Tibial nerve (tissue), 4 donors: ENCODE results near the gene RCOR2. TPM values are rescaled to one million over a fixed set of nuclear protein-coding genes. Genes with fewer than 3 reads are reported as not detected.

Experiments
- DNase-seq, 2 donors: peaks; one replicate each; pipeline ENCODE4 v3.0.0-alpha.2; 2019; ENCODE audit warnings: low spot score in 2 of 2
- H3K27ac ChIP-seq, 4 donors: fragments of 200-600 bp; sonication (generic) in 3 of 4; one replicate each; pipeline ENCODE4 v1.5.1; 2017 to 2019; ENCODE audit warnings: mild to moderate bottlenecking in 1 of 4
- H3K27me3 ChIP-seq, 2 donors: fragments of 200-600 bp; sonication (generic) in 1 of 2; one replicate each; pipeline versions ENCODE4 v1.5.1 to v1.6.0; 2017 to 2019
- H3K36me3 ChIP-seq, 3 donors: fragments of 200-600 bp; sonication (generic); one replicate each; pipeline ENCODE4 v1.5.1; 2018 to 2019
- H3K4me1 ChIP-seq, 4 donors: fragments of 200-600 bp; sonication (generic) in 3 of 4; one replicate each; pipeline ENCODE4 v1.5.1; 2017 to 2019
- H3K4me3 ChIP-seq, 4 donors: fragments of 200-600 bp; sonication (generic) in 3 of 4; one replicate each; pipeline ENCODE4 v1.5.1; 2017 to 2019; ENCODE audit warnings: mild to moderate bottlenecking in 1 of 4, moderate library complexity in 1 of 4
- H3K9me3 ChIP-seq, 4 donors: fragments of 200-600 bp; sonication (generic) in 3 of 4; one replicate each; pipeline ENCODE4 v1.5.1; 2017 to 2019
- CTCF ChIP-seq, 5 experiments: fragments of 200-600 bp in 3 of 5; fragments of 450-650 bp in 2 of 5; sonication (generic) in 3 of 5; IDR thresholded peaks; one replicate each; pipeline ENCODE4 v1.5.1; 2016 to 2019; ENCODE audit warnings: antibody characterized with exemption in 5 of 5, mild to moderate bottlenecking in 3 of 5, moderate library complexity in 2 of 5
- EP300 ChIP-seq, 2 donors: sonication (generic); formaldehyde crosslinking; IDR thresholded peaks; one replicate each; pipeline ENCODE4 v1.6.1; 2017; ENCODE audit warnings: antibody characterized with exemption in 2 of 2, mild to moderate bottlenecking in 1 of 2
- POLR2A ChIP-seq, 2 donors: fragments of 450-650 bp; IDR thresholded peaks; one replicate each; pipeline ENCODE4 v1.6.1; 2017; ENCODE audit warnings: antibody characterized with exemption in 2 of 2, mild to moderate bottlenecking in 2 of 2, moderate library complexity in 2 of 2
- WGBS, 2 donors: methylation state at CpG; one replicate each; pipeline ENCODE4 v1.1.5; 2018; 5-methylcytosine and 5-hydroxymethylcytosine counted together
- total RNA-seq, 4 donors: library from RNA; depleted of rRNA; stranded (reverse); fragments of >200 nt; gene quantifications; one replicate each; pipeline ENCODE4 v1.1.0, GENCODE V29; 2016

The RCOR2 gene
- total RNA-seq, 4 donors from 2014 or later: 0.22 to 1.6 TPM; not detected in 2

- 86 to 90% methylated on average over 11 to 13 of the region's 13 CpGs for WGBS, 2 donors
- TF ChIP-seq EP300 (IDR thresholded peaks at IDR 0.05) (no peak), POLR2A (IDR thresholded peaks at IDR 0.05) (no peak), CTCF (IDR thresholded peaks at IDR 0.05) (no peak)
- peaks cover 0 to 32% (median 18%) of the 10 kb centered on the region in 4 donors for H3K4me1 ChIP-seq
- no peak overlapping the region for H3K4me3 ChIP-seq
- H3K27me3 ChIP-seq: no peaks in the 10 kb centered on the region
- no peaks in the 10 kb centered on the region for H3K9me3 ChIP-seq
- H3K36me3 ChIP-seq: peaks cover 13 to 93% (median 45%) of the 10 kb centered on the region in 3 donors
- DNase-seq: no peak
- H3K27ac ChIP-seq: no peak overlapping the region
Measured at GRCh38 chr11:63904743-63905142, 12.2 kb downstream of the RCOR2 start.

DNA sequence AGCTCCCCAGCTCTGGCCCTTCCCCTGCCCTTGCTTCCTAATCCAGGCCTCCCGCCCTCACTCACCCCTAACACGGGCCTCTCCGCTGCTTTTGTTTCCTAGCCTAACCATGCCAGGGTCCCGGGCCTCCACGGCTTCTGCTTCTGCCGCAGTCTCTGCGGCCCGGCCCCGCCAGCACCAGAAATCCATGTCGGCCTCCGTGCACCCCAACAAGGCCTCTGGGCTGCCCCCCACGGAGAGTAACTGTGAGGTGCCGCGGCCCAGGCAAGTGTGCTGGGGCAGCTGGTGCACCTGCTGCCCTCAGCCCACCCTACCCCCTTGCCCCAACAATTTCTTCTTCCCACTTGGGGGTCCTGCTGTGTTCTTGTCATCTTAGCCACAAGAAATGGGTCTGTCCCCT lies 13.1 kb downstream of the RCOR2 start:
- no peak overlapping the region for H3K4me3 ChIP-seq
- DNase-seq: no peak
- no peak for TF ChIP-seq POLR2A (IDR thresholded peaks at IDR 0.05)
- TF ChIP-seq CTCF (IDR thresholded peaks at IDR 0.05): no peak
- TF ChIP-seq EP300 (IDR thresholded peaks at IDR 0.05): no peak
- peaks cover 0 to 24% (median 12%) of the 10 kb centered on the region in 4 donors for H3K4me1 ChIP-seq
- H3K36me3 ChIP-seq: peaks cover 13 to 96% (median 47%) of the 10 kb centered on the region in 3 donors
- WGBS, 2 donors: 90 to 92% methylated on average over 11 to 14 of the region's 14 CpGs
- no peaks in the 10 kb centered on the region for H3K27me3 ChIP-seq
- H3K9me3 ChIP-seq: no peaks in the 10 kb centered on the region
- H3K27ac ChIP-seq: no peak overlapping the region

- H3K27me3 ChIP-seq: no peaks in the 10 kb centered on the region
- WGBS, 2 donors: 67% methylated on average over 3 of the region's 3 CpGs
- H3K36me3 ChIP-seq: peaks cover 13 to 99% (median 48%) of the 10 kb centered on the region in 3 donors
- DNase-seq: no peak
- H3K4me3 ChIP-seq: no peak overlapping the region
- H3K27ac ChIP-seq: no peak overlapping the region
- H3K9me3 ChIP-seq: no peaks in the 10 kb centered on the region
- peaks cover 0 to 11% (median under 1%) of the 10 kb centered on the region in 4 donors for H3K4me1 ChIP-seq
- TF ChIP-seq POLR2A (IDR thresholded peaks at IDR 0.05) (no peak), EP300 (IDR thresholded peaks at IDR 0.05) (no peak), CTCF (IDR thresholded peaks at IDR 0.05) (no peak)
Measured at GRCh38 chr11:63901660-63902059, 15.3 kb downstream of the RCOR2 start.

GRCh38 chr11:63897459-63898146 lies 19.4 kb downstream of the RCOR2 start:
- 58 to 69% methylated on average over 10 of the region's 10 CpGs for WGBS, 2 donors
- Histone ChIP-seq H3K27ac (peak overlapping the region in 1 of 4 donors; percentile 31), H3K36me3 (peaks cover 7 to 79% (median 34%) of the 10 kb centered on the region in 3 donors), H3K9me3 (no peaks in the 10 kb centered on the region), H3K4me3 (no peak overlapping the region), H3K4me1 (peaks cover 0 to 14% (median 2%) of the 10 kb centered on the region in 4 donors), H3K27me3 (no peaks in the 10 kb centered on the region)
- TF ChIP-seq CTCF (IDR thresholded peaks at IDR 0.05): no peak
- TF ChIP-seq POLR2A (IDR thresholded peaks at IDR 0.05): no peak
- TF ChIP-seq EP300 (IDR thresholded peaks at IDR 0.05): no peak
- no peak for DNase-seq

- TF ChIP-seq CTCF (IDR thresholded peaks at IDR 0.05): no peak
- TF ChIP-seq POLR2A (IDR thresholded peaks at IDR 0.05): no peak
- no peak for TF ChIP-seq EP300 (IDR thresholded peaks at IDR 0.05)
- no peak for DNase-seq
- 74 to 77% methylated on average over 4 of the region's 4 CpGs for WGBS, 2 donors
- Histone ChIP-seq H3K36me3 (peaks cover 6 to 65% (median 27%) of the 10 kb centered on the region in 3 donors), H3K27ac (no peak overlapping the region), H3K27me3 (no peaks in the 10 kb centered on the region), H3K4me3 (no peak overlapping the region), H3K4me1 (peaks cover 0 to 28% (median 5%) of the 10 kb centered on the region in 4 donors), H3K9me3 (no peaks in the 10 kb centered on the region)
Measured at GRCh38 chr11:63896071-63896470, 20.9 kb downstream of the RCOR2 start.
